Ectodermal cell (in vitro differentiated cells): ENCODE results near the gene LDLRAD4.

Experiments
- H3K27ac ChIP-seq: 2 replicates; pipeline ENCODE4 v1.7.0; 2013; ENCODE audit warnings: mild to moderate bottlenecking, low read depth, low read length; ENCODE audit not compliant: insufficient read depth, poor library complexity, severe bottlenecking
- H3K27me3 ChIP-seq: 2 replicates; pipeline ENCODE4 v1.7.0; 2013; ENCODE audit warnings: mild to moderate bottlenecking, low read length; ENCODE audit not compliant: insufficient read depth, control insufficient read depth, poor library complexity, severe bottlenecking
- H3K36me3 ChIP-seq: one replicate; pipeline ENCODE4 v1.7.0; 2013; ENCODE audit warnings: low read length; ENCODE audit not compliant: control insufficient read depth, insufficient read depth
- H3K4me1 ChIP-seq: one replicate; pipeline ENCODE4 v1.7.0; 2013; ENCODE audit warnings: low read length; ENCODE audit not compliant: control insufficient read depth, insufficient read depth
- H3K4me3 ChIP-seq: 2 replicates; pipeline ENCODE4 v1.7.0; 2013; ENCODE audit warnings: low read depth, low read length, control low read depth; ENCODE audit not compliant: insufficient read depth
- H3K9me3 ChIP-seq: 2 replicates; pipeline ENCODE4 v1.7.0; 2013; ENCODE audit warnings: mild to moderate bottlenecking, low read length, moderate library complexity; ENCODE audit not compliant: control insufficient read depth
- WGBS, 2 experiments: methylation state at CpG; one replicate each; pipeline ENCODE4 v1.1.7; 2013; ENCODE audit warnings: missing lambda C conversion rate in 2 of 2; 5-methylcytosine and 5-hydroxymethylcytosine counted together

Gene LDLRAD4

DNA sequence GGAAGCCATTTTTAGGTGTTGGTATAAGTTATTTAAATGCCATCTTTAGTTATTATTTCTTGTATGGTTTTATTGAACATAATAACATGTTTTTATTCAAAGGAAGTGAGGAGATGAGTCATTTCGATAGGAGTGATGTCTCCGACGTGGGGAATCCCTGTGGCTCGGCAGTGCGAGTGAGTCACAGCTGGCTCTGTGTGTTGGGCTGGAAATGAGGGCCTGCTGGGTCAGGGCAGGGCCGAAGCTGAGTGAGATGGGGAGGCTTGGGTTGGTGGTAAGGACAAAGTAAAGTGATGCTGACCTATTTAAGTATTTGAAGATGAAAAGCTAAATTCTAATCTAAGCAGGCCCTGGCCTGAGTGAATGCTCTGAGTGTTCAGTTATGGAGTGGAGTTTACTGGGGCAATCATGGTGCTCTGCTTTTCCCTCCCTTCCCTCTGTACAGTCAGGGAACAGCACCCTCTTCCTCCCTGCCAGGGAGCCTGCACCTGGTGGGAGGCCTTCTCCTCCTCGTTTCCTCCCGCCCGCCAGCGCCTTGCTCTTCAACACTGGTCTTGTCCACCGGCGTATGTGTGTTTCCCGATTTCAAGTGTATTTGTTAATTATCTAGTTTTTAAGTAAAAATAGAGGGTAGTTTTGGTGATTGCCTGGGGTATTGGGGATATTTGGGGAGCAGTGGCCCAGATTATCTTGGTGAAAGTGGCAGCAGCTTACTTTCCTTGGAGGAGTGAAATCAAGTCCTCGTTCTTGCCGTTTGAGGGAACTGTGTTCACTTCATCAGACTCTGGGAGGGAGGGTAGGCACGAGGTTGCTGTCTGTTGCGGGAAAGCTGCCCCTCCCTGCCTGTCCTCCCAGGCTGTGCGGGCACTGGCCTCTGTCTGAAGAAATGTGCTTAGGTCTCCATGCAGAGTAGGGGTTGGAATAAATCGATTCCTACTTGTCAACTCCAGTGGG, 157.0 kb downstream of the LDLRAD4 start:
- peaks cover 17% of the 10 kb centered on the region for H3K4me1 ChIP-seq
- no peak overlapping the region for H3K4me3 ChIP-seq
- H3K27me3 ChIP-seq = no peaks in the 10 kb centered on the region
- 82 to 88% methylated on average over 19 of the region's 19 CpGs for WGBS, 2 experiments
- H3K36me3 ChIP-seq = no peaks in the 10 kb centered on the region
- no peak overlapping the region for H3K27ac ChIP-seq
- H3K9me3 ChIP-seq = no peaks in the 10 kb centered on the region

- H3K9me3 ChIP-seq = no peaks in the 10 kb centered on the region
- WGBS, 2 experiments = 95% methylated on average over 23 of the region's 23 CpGs
- H3K4me3 ChIP-seq = no peak overlapping the region
- no peaks in the 10 kb centered on the region for H3K27me3 ChIP-seq
- no peak overlapping the region for H3K27ac ChIP-seq
- H3K4me1 ChIP-seq = peaks cover 17% of the 10 kb centered on the region
- no peaks in the 10 kb centered on the region for H3K36me3 ChIP-seq
These were observed 157.8 kb downstream of the LDLRAD4 start for GRCh38 chr18:13376298-13376840.

DNA sequence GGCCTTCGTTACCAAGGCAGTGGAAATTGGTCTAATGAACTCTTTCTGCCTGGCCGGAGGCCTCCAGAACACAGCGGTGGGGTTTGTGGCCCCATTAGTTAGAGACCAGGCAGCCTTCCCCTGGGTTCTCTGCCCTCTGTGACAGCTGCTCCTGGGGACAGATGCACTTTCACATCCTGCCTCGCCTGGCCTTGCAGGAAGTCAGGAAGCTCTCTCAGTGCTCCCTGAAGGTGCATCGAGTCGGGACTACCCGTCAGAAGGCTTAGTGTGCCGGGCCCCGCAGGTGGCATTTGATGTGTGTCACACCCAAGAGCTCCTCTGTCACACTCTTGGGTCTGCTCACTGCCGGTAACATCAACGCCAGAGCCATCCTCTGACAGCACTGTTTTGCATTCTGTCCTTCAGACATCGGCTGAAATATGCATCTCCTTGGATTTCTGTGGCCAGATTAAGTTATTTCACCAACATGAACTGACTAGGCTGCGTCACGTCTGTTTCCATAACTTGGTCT, 158.3 kb downstream of the LDLRAD4 start:
- 92% methylated on average over 14 of the region's 14 CpGs for WGBS, 2 experiments
- no peaks in the 10 kb centered on the region for H3K9me3 ChIP-seq
- H3K4me1 ChIP-seq = peaks cover 17% of the 10 kb centered on the region
- no peak overlapping the region for H3K27ac ChIP-seq
- no peaks in the 10 kb centered on the region for H3K27me3 ChIP-seq
- H3K4me3 ChIP-seq = no peak overlapping the region
- no peaks in the 10 kb centered on the region for H3K36me3 ChIP-seq

DNA sequence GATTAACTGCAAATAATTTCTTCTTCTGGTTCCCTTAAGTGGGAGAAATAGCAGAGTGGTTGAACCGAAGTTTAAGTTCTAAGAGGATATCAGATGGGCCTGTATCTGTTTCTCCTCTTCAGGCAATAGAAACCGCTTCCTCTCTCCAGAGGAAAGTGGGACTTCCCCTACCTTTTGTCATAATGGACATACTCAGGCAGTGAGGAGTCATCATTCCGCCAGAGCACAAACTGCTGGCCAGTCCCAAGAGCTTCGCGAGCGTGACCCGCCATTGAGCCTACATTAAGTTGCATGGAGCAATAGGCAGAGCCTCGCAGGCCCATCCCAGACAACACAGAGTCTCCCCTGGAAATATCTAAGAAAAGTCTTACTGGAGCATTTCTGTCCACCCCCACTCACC, 158.9 kb downstream of the LDLRAD4 start:
- no peaks in the 10 kb centered on the region for H3K36me3 ChIP-seq
- no peak overlapping the region for H3K4me3 ChIP-seq
- no peaks in the 10 kb centered on the region for H3K27me3 ChIP-seq
- no peaks in the 10 kb centered on the region for H3K9me3 ChIP-seq
- 95 to 97% methylated on average over 8 of the region's 8 CpGs for WGBS, 2 experiments
- peaks cover 17% of the 10 kb centered on the region for H3K4me1 ChIP-seq
- H3K27ac ChIP-seq = no peak overlapping the region

GRCh38 chr18:13378150-13378549, 159.6 kb downstream of the LDLRAD4 start:
- H3K4me3 ChIP-seq = no peak overlapping the region
- H3K9me3 ChIP-seq = no peaks in the 10 kb centered on the region
- no peak overlapping the region for H3K27ac ChIP-seq
- H3K27me3 ChIP-seq = no peaks in the 10 kb centered on the region
- peaks cover 17% of the 10 kb centered on the region for H3K4me1 ChIP-seq
- no peaks in the 10 kb centered on the region for H3K36me3 ChIP-seq
- 92 to 95% methylated on average over 8 to 9 of the region's 9 CpGs for WGBS, 2 experiments

- Histone ChIP-seq H3K4me1 (peaks cover 17% of the 10 kb centered on the region), H3K27me3 (no peaks in the 10 kb centered on the region), H3K4me3 (no peak overlapping the region), H3K9me3 (no peaks in the 10 kb centered on the region), H3K36me3 (no peaks in the 10 kb centered on the region), H3K27ac (no peak overlapping the region)
- WGBS, 2 experiments = 64 to 70% methylated on average over 7 of the region's 7 CpGs
These were observed 160.7 kb downstream of the LDLRAD4 start for GRCh38 chr18:13379062-13379865.

- Histone ChIP-seq H3K4me3 (no peak overlapping the region), H3K36me3 (no peaks in the 10 kb centered on the region), H3K9me3 (no peaks in the 10 kb centered on the region), H3K4me1 (peaks cover 12% of the 10 kb centered on the region), H3K27ac (no peak overlapping the region), H3K27me3 (no peaks in the 10 kb centered on the region)
- 82 to 86% methylated on average over 17 to 18 of the region's 18 CpGs for WGBS, 2 experiments
These were observed 161.6 kb downstream of the LDLRAD4 start for GRCh38 chr18:13379930-13380690.

DNA sequence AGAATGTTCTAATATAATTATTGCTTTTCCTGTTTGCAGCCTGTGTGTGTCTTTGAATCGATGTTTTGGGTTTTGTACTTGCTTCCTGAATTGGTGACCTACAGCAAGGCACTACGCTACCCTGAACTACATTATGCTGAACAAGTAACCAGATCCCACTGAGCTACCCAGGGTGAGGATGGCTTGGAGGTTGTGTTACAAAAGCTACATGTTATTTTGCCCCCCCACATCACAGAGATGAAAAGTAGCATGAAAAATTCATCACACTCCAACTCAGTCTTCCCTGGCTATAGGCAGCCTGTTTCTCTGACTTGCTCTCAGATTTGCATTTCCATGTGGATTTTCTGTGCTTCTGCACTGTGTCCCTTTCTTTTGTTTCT, 162.1 kb downstream of the LDLRAD4 start:
- H3K9me3 ChIP-seq = no peaks in the 10 kb centered on the region
- no peak overlapping the region for H3K4me3 ChIP-seq
- H3K27me3 ChIP-seq = no peaks in the 10 kb centered on the region
- peaks cover 7% of the 10 kb centered on the region for H3K4me1 ChIP-seq
- WGBS, 2 experiments = 95 to 100% methylated on average over 2 of the region's 2 CpGs
- H3K36me3 ChIP-seq = no peaks in the 10 kb centered on the region
- H3K27ac ChIP-seq = no peak overlapping the region

GRCh38 chr18:13381331-13381730, 162.8 kb downstream of the LDLRAD4 start:
- no peak overlapping the region for H3K27ac ChIP-seq
- peaks cover 4% of the 10 kb centered on the region for H3K4me1 ChIP-seq
- 92 to 95% methylated on average over 9 of the region's 9 CpGs for WGBS, 2 experiments
- H3K9me3 ChIP-seq = no peaks in the 10 kb centered on the region
- no peaks in the 10 kb centered on the region for H3K27me3 ChIP-seq
- no peak overlapping the region for H3K4me3 ChIP-seq
- H3K36me3 ChIP-seq = no peaks in the 10 kb centered on the region
